Effector memory CD4-positive, alpha-beta T cell (primary cell): ENCODE measurements around the gene TRDN.

Source experiments
- DNase-seq, 3 donors: peaks; one replicate each; pipeline ENCODE4 v3.0.0-alpha.2; 2020
- H3K27ac ChIP-seq: 2 replicates; pipeline ENCODE4 v1.7.0; 2013; ENCODE audit warnings: mild to moderate bottlenecking, low read length, moderate library complexity; ENCODE audit not compliant: insufficient read depth, poor library complexity, severe bottlenecking
- H3K27me3 ChIP-seq: replicated peaks from 2 replicates; pipeline ENCODE4 v1.7.0; 2013; ENCODE audit warnings: mild to moderate bottlenecking, low read length; ENCODE audit not compliant: insufficient read depth, control insufficient read depth, poor library complexity, severe bottlenecking
- H3K36me3 ChIP-seq: 2 replicates; pipeline ENCODE4 v1.7.0; 2013; ENCODE audit warnings: mild to moderate bottlenecking, low read length, moderate library complexity; ENCODE audit not compliant: control insufficient read depth, insufficient read depth
- H3K4me1 ChIP-seq: 2 replicates; pipeline ENCODE4 v1.7.0; 2013; ENCODE audit warnings: low read length, mild to moderate bottlenecking; ENCODE audit not compliant: control insufficient read depth, insufficient read depth, poor library complexity, severe bottlenecking
- H3K4me3 ChIP-seq: 2 replicates; pipeline ENCODE4 v1.7.0; 2013; ENCODE audit warnings: low read length, low read depth, mild to moderate bottlenecking; ENCODE audit not compliant: insufficient read depth, poor library complexity, severe bottlenecking
- H3K9me3 ChIP-seq: 2 replicates; pipeline ENCODE4 v1.7.0; 2013; ENCODE audit warnings: mild to moderate bottlenecking, low read length, moderate library complexity; ENCODE audit not compliant: control insufficient read depth

The TRDN gene

GRCh38 chr6:123524781-123525180 lies 112.0 kb downstream of the TRDN start:
- Histone ChIP-seq H3K27me3 (no peaks in the 10 kb centered on the region), H3K9me3 (no peaks in the 10 kb centered on the region), H3K4me3 (no peak overlapping the region), H3K36me3 (no peaks in the 10 kb centered on the region), H3K4me1 (no peaks in the 10 kb centered on the region), H3K27ac (no peak overlapping the region)
- DNase-seq = no peak

GRCh38 chr6:123520217-123520616 lies 116.5 kb downstream of the TRDN start:
- Histone ChIP-seq H3K27ac (no peak overlapping the region), H3K4me1 (no peaks in the 10 kb centered on the region), H3K9me3 (peaks cover 3% of the 10 kb centered on the region), H3K4me3 (no peak overlapping the region), H3K36me3 (no peaks in the 10 kb centered on the region), H3K27me3 (no peaks in the 10 kb centered on the region)
- DNase-seq = no peak

GRCh38 chr6:123519189-123519505 lies 117.6 kb downstream of the TRDN start:
- Histone ChIP-seq H3K36me3 (no peaks in the 10 kb centered on the region), H3K27me3 (no peaks in the 10 kb centered on the region), H3K4me3 (no peak overlapping the region), H3K27ac (no peak overlapping the region), H3K4me1 (no peaks in the 10 kb centered on the region), H3K9me3 (peaks cover 3% of the 10 kb centered on the region)
- no peak for DNase-seq

- H3K27ac ChIP-seq = no peak overlapping the region
- H3K9me3 ChIP-seq = peaks cover 3% of the 10 kb centered on the region
- DNase-seq = no peak
- no peaks in the 10 kb centered on the region for H3K36me3 ChIP-seq
- no peaks in the 10 kb centered on the region for H3K27me3 ChIP-seq
- H3K4me1 ChIP-seq = no peaks in the 10 kb centered on the region
- H3K4me3 ChIP-seq = no peak overlapping the region
Measured at GRCh38 chr6:123518441-123519188, 118.1 kb downstream of the TRDN start.

- Histone ChIP-seq H3K9me3 (peaks cover 3% of the 10 kb centered on the region), H3K36me3 (no peaks in the 10 kb centered on the region), H3K27me3 (no peaks in the 10 kb centered on the region), H3K27ac (no peak overlapping the region), H3K4me1 (no peaks in the 10 kb centered on the region), H3K4me3 (no peak overlapping the region)
- DNase-seq = no peak
Measured at GRCh38 chr6:123515715-123516114, 121.0 kb downstream of the TRDN start.

GRCh38 chr6:123509112-123509511 lies 127.6 kb downstream of the TRDN start:
- no peaks in the 10 kb centered on the region for H3K36me3 ChIP-seq
- no peak for DNase-seq
- no peaks in the 10 kb centered on the region for H3K27me3 ChIP-seq
- no peak overlapping the region for H3K27ac ChIP-seq
- no peaks in the 10 kb centered on the region for H3K4me1 ChIP-seq
- no peak overlapping the region for H3K4me3 ChIP-seq
- no peaks in the 10 kb centered on the region for H3K9me3 ChIP-seq

DNA sequence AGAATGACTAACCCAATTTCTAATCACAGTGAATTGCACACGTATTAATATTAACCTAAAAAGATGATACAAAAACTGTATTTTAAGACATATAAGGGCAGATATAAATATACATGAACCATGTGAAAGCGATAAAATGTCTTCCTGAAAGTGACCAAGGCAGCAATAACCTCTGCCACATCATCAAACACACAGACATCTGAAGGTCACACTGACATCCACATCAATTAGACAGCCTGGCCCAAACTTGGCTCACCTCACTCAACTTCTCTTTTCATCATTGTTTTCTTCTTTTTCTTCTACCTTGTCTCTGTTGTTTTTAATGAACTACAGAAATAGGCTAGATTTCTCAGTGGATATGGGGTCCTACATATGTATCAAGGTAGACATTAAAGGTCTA lies 128.5 kb downstream of the TRDN start:
- no peaks in the 10 kb centered on the region for H3K27me3 ChIP-seq
- no peaks in the 10 kb centered on the region for H3K4me1 ChIP-seq
- no peak overlapping the region for H3K4me3 ChIP-seq
- H3K27ac ChIP-seq = no peak overlapping the region
- no peaks in the 10 kb centered on the region for H3K36me3 ChIP-seq
- no peaks in the 10 kb centered on the region for H3K9me3 ChIP-seq
- no peak for DNase-seq

DNA sequence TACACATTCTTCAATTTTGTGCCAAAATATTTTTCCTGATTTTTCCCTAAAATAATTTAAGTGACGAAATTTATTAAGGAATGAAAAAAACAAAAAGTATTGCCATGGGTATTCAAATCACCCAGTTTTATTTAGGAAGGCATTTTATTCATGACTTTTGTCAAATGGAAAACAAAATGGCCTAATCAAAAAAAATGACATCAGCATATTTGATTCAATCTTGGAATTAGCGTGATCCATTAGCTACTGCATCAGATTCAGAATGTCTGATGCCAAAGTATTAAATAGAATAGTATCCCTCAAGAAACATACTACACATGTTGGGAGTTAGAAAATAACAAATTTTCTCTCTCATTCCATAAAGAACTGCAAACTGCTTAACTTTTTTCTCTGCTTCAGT lies 129.2 kb downstream of the TRDN start:
- Histone ChIP-seq H3K9me3 (no peaks in the 10 kb centered on the region), H3K36me3 (no peaks in the 10 kb centered on the region), H3K4me1 (no peaks in the 10 kb centered on the region), H3K27me3 (no peaks in the 10 kb centered on the region), H3K4me3 (no peak overlapping the region), H3K27ac (no peak overlapping the region)
- DNase-seq = no peak

DNA sequence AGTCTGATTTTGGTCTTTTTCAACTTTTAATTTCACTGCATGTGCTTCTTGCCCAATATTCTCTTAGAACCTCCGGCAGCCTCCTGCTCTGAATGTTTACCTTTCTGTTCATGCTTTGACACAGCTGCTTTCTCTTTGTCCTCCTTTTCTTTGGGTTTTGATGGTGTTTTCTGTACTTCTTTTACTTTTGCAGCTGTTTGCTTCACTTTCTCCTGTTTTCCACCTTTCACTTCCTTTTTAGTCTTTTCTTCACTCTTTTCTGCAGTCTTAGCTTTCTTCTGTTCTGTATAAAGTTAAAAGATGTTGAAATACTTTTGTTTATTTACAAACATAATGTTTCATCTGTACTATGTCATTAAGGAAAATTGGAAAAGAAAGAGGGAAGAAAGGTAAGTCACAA lies 133.1 kb downstream of the TRDN start:
- DNase-seq = no peak
- no peak overlapping the region for H3K27ac ChIP-seq
- H3K36me3 ChIP-seq = no peaks in the 10 kb centered on the region
- no peaks in the 10 kb centered on the region for H3K27me3 ChIP-seq
- H3K4me1 ChIP-seq = no peaks in the 10 kb centered on the region
- H3K4me3 ChIP-seq = no peak overlapping the region
- H3K9me3 ChIP-seq = no peaks in the 10 kb centered on the region

DNA sequence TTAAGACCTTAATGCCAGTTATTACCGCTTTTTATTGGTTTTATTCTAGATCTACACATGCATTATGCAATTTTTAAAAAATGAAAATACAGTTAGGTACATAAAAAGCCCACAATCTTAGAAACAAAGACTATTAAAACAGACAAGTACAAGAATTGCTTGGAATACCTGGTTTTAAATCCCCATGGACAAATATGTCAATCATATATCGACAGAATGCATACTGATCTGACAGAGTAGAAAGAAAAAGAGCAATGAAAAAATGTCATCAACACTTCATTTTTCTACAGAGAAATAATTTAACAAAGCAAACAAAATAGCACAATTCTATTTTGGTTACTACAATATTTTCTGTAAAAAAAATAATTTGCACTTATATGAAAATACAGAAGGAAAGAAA lies 139.7 kb downstream of the TRDN start:
- no peak overlapping the region for H3K27ac ChIP-seq
- H3K4me1 ChIP-seq = no peaks in the 10 kb centered on the region
- H3K27me3 ChIP-seq = no peaks in the 10 kb centered on the region
- H3K4me3 ChIP-seq = no peak overlapping the region
- no peaks in the 10 kb centered on the region for H3K9me3 ChIP-seq
- no peak for DNase-seq
- no peaks in the 10 kb centered on the region for H3K36me3 ChIP-seq
